GM12892 (cell line): ENCODE data around the gene TSEN34.
"Not testable (repeated sequence)": the region's sequence is repeated elsewhere in the genome, so short reads cannot be mapped to it uniquely, and the experiment has no call there.

ENCODE experiments used
- POLR2A ChIP-seq: IDR thresholded peaks from 2 replicates; pipeline ENCODE4 v1.6.1; 2011; ENCODE audit warnings: low read depth, low read length, control low read depth
- POLR2AphosphoS5 ChIP-seq: IDR thresholded peaks from 2 replicates; pipeline ENCODE4 v1.6.1; 2011; ENCODE audit warnings: low read depth, low read length, control low read depth
- TAF1 ChIP-seq: IDR thresholded peaks from 2 replicates; pipeline ENCODE4 v1.6.1; 2011; ENCODE audit warnings: low read depth, mild to moderate bottlenecking, control low read depth, low read length, borderline replicate concordance

DNA sequence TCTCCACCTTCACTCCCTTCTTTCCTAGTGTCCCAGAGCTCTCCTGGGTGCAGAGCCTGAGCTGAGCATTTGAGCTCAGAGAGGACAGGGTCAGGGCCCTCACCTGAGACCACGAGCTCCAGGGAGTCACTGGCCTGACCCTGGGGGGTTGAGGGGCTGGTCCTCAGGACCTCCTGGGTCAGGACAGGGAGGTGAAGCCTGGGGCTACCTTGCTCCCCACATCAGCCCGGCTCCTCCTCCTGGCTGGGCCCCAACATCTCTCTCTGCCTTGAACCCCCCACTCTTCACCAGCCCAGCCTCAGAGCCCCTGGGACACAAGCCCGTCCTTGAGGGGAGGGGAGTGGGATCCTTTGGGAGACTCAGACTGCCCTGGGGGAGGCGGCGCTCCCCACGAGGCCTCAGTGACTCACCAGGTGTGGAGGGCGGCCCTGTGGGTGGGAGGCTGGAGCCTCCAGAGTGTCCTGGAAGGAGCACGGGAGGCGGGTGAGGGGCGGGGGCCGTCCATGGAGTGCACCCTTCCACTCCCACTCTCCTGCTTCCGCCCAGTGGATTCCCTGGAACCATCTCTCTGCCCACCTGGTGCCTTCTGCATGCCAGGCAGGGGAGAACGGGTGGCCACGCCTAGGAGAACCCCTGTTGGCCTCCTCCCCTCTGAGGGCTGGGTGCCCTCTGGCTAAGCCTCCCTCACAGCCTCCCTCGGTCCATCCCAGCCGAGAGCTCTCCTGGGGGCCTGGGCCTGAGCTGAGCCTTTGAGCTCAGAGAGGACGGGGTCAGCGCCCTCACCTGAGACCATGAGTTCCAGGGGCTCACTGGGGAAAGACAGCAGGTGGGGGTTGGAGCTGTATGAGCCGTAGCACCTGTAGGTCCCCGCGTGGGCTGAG, 48.6 kb downstream of the TSEN34 start:
- TF ChIP-seq POLR2A, TAF1, POLR2AphosphoS5: not testable (repeated sequence)
